NB4 (cell line): ENCODE measurements around the gene TACC2.

Source experiments
- CTCF ChIP-seq: IDR thresholded peaks from one replicate; pipeline ENCODE4 v1.5.1; 2012; ENCODE audit warnings: low read depth, low read length
- POLR2A ChIP-seq: IDR thresholded peaks from 2 replicates; pipeline ENCODE4 v1.6.1; 2011; ENCODE audit warnings: mild to moderate bottlenecking; ENCODE audit not compliant: insufficient read length; ENCODE audit errors: extremely low read depth

DNA sequence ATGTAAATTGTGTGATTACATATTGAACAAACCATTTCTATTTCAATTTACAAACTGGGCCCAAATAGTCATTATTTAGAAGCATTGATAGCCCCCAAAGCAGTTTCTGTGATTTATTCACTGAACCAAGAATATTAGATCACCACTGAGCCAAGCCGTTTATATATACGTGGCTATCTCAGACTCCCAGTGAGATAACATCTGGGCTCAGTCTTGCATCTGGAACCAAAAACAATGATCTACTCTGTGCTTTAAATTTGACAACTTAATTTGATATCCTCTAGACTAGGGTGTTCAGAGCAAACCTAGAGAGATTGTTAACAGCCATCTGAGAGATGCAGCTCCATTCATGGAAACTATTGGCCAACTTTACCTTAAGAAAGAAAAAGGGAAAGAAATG lies 240.7 kb downstream of the TACC2 start:
- TF ChIP-seq CTCF (no peak), POLR2A (no peak)
